D341Med (cell line): ENCODE data around the gene CHSY1.

Experiments used
- DNase-seq: peaks from one replicate; pipeline ENCODE4 v3.0.0; 2012; ENCODE audit warnings: low spot score

Gene CHSY1

DNA sequence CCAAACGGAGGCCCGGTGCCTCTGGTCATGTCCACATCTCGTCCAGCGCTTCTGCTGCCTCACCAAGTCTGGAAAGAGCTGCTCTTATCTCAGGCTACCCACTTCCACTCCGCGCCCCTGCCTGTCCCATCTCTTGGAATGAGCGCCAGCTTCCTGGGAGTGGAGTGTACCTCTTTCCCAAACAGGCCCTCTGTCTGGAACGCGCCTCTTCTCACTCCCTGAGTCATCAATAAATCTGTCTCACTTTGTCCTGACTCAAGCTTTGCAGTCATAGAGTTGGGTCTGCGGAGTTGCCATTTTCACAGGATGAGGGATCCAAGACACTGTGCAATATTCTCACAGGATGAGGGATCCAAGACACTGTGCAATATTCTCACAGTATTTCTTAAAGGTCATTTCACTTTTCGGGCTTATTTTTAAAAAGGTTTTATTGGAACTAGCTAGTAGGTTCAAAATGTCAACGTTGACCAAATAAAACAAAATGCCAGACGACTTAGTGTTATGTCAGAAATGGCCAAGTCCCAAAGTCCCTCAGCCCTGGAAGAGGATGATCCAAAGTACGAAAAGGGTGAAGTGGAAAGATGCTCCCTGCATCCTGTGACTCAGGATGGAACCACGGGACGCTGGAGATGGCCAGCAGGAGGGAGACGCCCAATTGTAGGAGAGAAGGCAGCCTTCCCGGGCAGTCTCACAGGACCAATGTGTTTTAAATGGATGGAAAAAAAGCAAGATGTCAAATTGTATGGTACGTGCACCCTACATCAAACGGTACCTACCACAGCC lies 81.1 kb downstream of the CHSY1 start:
- no peak for DNase-seq

DNA sequence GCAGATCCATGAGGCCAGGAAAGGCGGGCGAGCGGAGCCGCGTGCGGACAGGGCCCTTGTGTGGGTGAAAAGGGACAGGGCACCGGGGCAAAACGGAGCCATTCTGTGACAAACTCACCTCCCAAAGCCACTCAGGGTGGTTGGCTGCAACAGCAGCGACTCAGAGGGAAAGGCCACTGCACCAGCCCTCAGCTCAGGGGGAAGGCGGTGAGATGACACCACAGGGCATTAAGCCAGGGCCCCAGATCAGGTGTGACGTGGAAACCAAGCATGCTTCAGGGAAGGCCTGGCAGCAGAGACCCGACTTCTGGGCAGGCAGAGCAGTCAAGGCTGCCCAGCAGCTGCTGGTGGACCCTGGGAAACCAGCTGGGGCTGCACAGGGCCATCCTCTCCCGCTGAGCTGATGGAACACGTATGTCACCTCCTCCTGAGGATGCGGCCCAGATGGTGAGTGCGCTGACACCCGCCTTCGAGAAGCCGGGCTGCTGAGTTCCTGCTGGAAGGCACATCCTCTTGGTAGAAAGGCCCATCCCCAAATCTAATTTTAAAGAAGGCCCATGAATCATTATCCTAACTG lies 82.3 kb downstream of the CHSY1 start:
- DNase-seq, result no peak

DNA sequence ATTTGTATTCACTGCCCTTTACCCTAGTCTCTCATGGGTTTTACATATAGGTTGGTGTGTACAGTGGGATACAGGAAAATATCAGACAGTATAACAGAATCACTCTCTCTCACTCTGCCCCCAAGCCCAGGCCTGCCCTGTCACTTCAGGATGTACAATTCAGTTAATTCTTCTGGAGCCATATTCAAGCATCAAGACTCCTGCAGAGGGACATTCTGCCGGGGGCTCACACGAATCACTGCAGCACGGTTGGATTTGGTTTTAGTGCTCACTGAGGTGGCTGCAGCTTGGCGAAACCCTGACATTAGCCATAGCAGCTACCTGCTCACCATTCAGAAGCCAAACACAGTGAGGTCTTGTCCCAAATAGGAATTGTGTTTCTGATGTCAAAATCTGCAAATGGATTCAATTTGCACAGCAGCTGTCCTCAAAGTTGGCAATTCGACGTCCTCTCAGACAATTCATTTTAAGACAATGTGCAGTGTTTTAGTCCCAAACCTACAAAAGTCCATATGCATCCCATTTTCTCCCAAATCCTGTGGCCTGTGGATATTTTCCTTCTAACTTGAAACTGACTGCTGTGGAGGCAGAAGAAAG lies 82.9 kb downstream of the CHSY1 start:
- DNase-seq, result no peak

- no peak for DNase-seq
These were observed 83.4 kb downstream of the CHSY1 start for GRCh38 chr15:101168463-101168824.

- DNase-seq, result no peak
These were observed 83.9 kb downstream of the CHSY1 start for GRCh38 chr15:101167753-101168462.

DNA sequence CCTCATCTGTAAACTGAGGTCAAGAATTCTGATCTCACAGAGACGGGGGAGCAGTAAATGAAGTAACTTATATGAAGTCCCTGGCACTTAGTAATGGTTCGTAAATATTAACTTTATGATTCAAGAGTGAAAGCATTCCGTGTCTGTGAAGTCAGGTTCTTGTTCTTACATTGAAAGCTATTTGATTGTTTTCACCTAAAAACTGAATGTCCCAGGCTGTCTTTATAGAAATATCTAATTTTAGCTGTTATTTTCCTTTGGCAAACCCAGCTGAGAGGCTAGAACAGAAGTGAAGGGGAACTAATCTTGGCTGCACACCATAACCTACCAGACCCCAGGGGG lies 84.5 kb downstream of the CHSY1 start:
- DNase-seq, result no peak

GRCh38 chr15:101165905-101166471 lies 85.9 kb downstream of the CHSY1 start:
- DNase-seq, result no peak

DNA sequence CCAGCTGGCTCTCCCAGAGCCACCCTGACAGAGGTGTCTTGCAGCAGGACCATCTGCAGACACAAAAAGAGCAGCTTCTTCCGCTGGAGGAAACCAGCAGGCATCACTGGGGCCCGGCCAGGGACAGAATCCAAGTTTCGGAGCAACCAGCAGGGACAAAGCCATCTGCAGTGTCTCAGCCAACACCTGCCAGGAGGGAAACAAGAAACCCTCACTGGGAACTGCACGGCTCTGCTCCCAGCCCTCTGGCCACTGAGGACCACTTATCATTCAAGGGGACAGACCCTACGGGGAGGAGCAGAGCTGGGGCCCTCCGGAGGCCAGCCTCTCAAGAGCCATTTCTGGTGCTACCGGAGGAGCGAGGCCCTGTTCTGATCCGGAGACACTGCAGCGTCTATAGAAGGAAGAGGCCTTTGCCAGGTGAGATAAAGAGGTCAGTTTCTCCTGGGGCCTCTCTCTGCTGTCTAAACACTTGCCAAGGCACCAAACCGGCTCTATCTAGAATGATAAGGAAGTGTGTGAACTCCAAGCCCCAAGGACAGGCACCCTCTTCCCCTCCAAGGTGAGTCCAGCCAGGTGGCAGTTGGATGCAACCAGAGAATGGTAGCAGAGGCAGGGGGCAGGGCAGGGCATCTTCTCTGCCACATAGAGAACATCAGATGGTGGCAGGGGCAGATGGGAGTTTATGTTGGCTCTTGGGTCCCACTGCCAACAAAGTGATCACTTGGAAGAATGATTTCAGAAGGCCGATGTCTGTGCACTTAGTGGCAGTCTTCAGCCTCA lies 89.0 kb downstream of the CHSY1 start:
- DNase-seq, result no peak

- DNase-seq, result no peak
These were observed 90.2 kb downstream of the CHSY1 start for GRCh38 chr15:101161656-101162055.

DNA sequence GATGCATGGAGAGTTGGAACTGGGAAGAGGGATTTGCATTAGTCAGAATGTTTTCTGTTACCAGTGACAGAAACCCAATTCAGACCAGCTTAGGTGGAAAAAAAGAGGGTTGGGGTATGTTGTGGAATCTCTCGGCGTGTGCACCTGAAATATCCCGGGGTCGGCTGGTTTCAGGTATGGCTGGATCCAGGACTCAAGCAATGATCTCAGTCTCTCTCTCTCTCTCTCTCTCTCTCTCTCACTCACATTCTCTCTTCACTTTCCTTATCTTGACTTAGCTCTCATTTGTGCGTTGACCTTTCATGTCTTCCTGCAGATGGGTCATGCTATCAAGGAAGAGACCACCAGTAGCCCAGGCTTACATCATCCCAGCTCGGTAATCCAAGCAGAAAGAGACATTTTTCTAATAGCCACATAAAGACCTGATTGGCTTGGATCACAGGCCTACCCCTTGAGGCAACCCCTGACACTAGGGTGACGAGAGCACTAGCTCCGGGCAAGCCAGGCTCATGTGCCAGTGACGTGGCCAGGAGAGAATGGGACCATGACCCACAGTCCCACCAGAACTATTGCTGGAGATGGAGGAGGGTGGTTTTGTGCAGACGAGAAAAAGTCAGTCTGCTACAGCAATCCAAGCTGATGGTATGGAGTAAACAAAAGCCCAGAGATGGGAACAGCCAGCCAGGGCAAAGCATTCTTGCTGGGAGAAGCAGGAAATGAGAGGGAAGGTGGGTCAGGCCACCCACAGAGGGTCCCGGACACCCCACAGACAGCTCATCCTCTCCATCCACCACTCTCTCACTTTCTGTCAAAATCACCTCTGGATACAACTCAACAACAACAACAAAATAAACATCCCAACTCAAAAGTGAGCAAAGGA lies 91.7 kb downstream of the CHSY1 start:
- no peak for DNase-seq

GRCh38 chr15:101159096-101159935 lies 92.5 kb downstream of the CHSY1 start:
- DNase-seq, result no peak

GRCh38 chr15:101158166-101159095 lies 93.4 kb downstream of the CHSY1 start:
- no peak for DNase-seq

- DNase-seq, result no peak
These were observed 94.1 kb downstream of the CHSY1 start for GRCh38 chr15:101157721-101158120.

DNA sequence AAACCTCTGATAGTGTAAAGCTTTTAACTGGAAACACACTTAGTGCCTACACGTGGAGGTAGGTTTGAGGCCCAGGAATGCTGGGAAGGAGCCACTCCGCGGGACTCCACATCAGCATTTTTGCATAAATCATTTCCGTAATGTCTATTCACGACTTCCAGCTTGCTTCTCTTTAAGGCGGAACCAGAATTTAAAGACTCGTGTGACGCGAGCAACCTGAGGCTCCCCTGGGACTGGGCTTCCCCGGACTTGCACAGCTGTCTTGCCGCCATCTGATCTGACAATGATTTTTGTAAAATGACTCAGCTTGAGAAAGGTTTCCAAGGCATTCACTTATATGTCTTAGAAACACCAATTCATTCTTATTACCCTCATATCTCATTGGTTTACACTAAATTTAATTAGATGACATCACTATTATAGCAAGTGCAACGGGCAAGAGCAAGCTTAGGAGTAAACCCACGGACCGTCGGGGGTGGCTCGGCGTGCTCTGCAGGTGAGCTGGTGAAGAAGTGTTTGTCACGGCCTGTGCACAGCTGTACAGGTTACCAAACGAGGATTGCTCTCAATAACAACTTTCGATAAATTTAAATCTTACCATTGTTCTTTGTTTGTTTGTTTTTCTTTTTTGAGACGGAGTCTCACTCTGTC lies 95.2 kb downstream of the CHSY1 start:
- no peak for DNase-seq

- no peak for DNase-seq
These were observed 95.8 kb downstream of the CHSY1 start for GRCh38 chr15:101156061-101156460.

- no peak for DNase-seq
These were observed 97.8 kb downstream of the CHSY1 start for GRCh38 chr15:101153801-101154656.

DNA sequence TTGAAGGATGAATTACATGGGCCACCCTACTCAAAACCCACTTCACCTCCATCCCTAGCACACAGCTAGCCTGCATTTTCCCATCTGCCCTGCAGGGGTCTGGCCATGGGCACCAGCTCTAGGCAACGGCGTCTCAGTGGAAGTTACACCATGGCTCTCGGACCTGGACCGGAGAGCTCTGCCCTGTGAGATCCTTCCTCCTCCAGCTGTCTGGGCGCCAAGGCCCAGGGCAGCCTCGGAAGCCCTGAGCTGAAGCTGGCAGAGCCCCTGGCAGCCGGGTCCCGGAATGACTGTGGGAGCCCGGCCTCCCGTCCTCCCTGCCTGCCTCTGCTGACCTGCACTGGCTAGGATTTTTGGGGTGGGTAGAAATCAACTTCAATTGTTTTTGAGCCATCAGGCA lies 98.9 kb downstream of the CHSY1 start:
- DNase-seq, result peak; percentile 70
